Activated CD4-positive, CD25-positive, alpha-beta regulatory T cell treated with anti-CD3 and anti-CD28 coated beads, Interleukin-2, amount 50 U/mL, for 16 hours (primary cell): ENCODE measurements around the gene KCNJ6.

Source experiments
- DNase-seq: peaks from one replicate; pipeline ENCODE4 v3.0.0-alpha.2; 2020; ENCODE audit warnings: low read depth, low spot score

KCNJ6 gene

DNA sequence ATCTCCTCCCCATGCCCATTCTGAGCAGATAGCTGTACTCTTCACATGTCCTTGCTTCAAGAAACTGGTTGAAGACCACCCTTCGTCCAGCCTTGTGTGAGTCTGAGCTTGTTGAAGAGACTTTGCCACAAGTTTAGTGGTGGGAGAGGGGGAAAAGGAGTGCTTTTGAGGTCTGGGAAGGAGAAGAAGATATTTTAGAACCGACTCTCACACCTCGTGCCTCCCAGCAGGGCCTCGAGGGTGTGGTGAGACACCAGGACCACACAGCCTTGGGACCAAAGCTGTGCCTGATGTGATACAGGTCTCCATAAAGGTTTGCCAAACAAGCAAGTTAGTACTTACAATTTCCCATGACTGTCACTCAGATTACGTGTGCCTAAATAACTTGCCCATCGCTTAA is 347.8 kb downstream of the KCNJ6 start:
- DNase-seq: no peak

DNA sequence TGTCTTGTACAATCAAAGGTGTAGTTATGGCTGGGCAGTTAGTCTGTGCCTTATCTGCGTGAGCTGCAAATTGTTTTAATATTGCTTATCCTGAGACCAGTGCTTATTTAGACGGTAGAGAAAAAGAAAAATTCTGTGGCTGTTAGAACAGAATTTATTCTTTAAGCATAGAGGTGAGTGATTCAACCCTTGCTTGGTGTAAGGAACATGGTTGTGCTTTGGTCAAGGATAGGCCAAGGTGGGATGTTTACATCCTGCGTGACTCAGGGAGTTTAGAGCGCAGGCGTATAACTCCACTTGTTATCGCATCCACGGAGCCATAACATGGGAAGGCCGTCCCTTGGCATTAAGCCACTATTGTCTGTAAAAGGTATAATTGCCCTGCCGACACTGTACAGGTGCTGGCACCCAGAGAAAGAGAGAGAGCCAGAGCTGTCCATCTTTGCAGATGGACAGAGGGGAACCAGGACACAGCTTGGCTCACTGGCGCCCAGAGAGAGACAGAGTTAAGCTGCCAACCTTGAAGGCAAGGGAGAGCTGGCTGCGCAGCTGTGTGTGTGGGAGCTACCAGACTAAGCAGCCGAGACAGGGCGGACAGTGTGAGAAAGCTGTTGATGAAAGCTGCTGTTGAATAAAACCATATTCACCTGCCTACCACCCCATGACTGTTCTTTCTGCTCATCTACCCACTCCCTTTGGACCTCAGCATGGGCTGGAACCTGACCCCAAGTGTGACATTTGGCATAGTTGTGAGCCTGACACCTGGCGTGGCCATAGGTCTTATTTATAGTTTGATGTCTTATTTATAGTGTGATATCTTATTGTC is 349.3 kb downstream of the KCNJ6 start:
- DNase-seq: no peak

DNA sequence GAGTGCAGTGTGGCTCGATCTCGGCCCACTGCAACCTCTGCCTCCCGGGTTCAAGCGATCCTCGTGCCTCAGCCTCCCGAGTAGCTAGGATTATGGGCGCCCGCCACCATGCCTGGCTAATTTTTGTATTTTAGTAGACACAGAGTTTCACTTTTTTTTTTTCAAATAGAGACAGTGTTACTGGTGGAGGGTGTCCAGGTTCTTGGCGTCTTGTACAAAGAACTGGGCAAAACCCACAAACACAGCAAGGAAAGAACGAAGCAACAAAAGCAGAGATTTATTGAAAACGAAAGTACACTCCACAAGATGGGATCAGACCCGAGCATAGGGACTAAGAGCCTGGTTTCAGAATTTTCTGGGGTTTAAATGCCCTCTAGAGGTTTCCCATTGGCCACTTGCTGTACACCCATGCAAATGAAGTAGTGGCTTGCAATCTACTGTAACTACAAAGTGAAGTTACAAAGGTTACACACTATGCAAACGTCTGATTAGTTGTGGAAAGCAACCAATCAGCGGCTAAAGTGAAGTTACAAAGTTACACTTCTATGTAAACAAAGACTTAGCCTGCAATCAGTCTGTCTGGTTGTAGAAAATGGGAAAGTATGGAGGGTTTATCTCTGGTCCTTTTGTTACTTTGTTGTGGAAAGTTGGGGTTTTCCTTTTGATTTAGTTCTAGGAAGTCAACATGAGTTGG is 350.6 kb downstream of the KCNJ6 start:
- DNase-seq: no peak

DNA sequence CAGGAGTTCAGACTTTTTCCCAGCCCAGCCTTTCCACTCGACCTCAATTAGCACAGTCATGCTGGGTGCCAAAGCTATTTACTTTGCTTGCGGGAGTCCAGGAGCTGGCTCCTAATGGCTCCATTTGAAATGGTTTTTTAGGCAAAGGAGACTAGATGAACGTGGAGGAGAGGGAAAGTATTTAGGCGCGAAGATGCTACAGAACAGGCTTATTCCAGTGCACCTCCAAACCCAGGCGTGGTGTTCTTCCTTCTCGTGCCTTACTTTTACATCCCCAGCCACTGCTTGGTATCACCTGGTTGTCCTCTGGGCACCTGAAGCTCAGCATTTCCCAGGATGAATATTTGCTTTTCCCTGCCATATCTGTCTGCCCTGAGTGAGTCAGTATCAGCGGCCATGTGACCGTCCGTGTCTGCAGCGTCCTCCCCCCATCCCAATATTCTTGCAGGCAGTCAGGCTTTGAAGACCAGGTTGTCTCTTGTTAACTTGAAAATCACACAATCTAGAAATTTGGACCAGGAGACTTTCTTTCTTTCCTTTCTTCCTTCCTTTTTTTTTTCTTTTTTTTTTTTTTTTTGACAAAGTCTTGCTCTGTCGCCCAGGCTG is 351.2 kb downstream of the KCNJ6 start:
- DNase-seq: no peak

DNA sequence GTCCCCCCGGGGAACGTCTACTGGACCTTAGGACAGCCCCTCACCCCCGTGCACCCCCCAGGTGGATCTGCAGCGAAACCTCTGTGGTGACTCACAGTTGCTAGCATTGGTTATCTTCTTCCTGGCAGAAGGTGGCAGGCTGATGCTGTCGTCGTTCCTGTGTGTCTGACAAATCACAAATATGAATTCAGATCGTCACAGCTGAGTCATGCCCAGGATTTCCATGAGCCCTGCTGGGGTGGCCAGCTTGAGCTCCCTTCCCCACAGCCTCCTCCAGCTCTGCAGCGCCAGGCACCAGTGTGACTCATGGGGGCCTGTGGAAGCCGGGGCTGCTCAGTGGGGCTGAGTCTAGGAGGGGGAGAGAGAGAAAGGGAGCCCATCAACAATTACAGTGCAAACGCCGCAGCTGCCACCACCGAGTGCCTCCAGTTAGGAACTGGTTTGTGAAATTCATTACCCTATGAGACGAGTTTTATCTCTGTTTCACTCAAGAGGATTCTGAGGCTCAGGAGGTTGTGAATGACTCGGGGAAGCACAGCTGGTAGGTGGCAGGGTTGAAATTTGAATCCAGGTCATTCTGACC is 351.8 kb downstream of the KCNJ6 start:
- peak; percentile 65 for DNase-seq

DNA sequence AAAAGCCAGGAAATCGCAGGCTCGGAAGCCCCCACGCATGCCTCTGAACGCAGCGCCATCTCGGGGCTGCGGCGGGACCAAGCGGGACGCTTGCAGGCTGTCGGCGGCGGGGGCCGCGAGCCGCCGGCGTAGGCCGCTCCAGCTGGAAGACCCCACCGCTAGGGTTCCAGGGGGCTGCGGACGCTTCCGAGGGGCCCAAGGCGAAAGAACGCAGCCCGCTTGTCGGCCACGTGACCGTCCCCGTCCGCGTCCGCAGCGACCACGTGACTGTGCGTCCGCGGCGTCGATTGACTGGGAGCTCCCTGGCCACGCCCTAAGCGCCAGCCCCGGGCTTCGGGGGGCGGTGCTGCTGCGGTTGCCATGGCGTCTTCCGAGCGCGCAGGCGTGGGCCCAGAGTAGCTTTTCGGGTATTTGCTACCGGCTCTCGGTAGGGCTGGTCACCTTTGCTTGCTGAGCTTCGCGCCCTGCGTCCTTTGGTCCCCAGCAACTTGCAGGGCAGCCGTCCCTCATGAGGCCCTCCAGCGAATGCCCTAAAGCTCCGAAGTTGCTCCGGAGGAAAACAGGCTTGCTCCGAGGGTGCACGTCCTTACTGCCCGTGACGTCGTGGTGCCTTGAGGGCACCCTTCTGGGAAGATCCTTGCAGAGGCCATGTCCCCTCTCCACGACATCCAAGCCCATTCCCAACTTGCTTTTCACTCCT is 352.5 kb downstream of the KCNJ6 start:
- DNase-seq: peak; percentile 84

DNA sequence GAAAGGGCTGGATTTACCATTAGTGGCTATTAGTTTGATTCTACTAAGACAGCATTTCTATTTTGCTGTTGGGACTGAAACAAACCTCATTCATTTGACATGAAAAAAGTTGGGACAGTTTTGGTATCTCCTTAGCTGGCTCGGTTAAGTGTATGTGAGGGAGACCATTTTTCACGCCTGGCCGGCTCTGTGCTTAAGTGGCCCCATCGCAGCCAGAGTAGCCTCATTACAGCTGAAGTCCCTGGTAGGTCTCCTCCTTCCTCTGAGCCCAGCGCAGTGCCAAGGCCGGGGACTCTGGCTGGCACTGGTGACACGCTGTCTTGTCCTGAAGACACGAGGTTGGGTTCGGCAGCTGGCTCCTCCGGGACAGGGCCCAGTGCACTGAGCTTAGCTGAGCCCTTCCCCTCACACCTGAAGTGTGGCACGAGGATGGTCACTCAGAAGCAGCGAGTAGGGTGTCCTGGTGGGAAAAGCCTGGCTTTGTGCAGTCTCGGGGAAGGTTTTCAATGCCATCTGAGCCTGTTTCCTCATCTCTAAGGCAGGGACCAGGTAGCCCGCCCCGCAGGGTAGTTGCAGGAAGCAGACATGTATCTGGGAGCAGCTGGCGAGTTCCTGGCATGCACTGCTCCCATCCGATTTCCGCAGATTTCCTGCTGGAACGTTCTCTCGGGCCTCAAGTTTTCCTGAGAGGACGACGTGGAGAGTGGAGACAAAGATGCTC is 353.2 kb downstream of the KCNJ6 start:
- DNase-seq: peak; percentile 2

DNA sequence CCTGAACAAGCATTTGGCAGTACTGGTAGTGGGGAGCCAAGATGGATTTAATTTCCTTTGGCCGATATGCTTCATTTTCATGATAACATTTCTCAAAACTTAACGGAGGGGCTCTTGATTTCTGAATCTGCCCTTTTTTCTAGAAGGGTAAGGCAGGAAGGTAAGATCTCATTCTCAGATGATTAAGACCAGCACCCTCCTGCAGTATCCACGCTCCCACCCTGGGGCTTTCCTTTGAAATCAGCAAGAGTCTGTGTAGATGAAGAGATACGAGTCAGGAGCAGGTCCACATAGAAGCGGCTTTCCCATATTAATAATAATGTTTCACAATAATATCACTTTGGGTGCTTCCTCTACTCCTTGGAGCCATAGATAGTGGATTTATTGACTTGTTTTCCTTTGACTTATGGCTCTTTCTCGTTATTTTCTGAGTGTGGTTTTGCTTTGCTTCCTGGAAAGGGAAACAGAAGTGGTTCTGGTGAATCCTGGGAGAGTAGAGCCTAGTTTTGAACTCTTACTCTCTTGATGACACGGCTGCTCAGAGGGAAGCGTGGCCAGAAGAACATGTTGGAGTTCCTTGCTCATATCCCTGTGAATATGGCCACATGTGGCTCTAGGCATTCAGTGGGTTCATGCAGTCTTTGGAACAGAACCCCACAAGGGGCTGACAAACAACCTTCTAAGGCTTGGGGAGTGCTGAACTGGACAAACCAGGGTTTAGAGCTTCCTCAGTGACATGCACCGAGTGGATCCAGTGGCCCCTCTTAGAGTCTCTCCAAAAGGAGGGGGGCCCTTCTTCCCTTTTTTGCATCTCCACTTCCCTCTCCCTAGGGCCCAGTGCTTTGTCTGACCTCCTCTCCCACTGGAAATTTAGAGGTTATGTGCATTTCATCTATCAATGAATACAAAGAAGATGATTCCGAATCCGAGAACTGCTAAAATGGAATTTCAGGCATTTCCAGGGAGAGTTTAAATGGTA is 354.0 kb downstream of the KCNJ6 start:
- no peak for DNase-seq

DNA sequence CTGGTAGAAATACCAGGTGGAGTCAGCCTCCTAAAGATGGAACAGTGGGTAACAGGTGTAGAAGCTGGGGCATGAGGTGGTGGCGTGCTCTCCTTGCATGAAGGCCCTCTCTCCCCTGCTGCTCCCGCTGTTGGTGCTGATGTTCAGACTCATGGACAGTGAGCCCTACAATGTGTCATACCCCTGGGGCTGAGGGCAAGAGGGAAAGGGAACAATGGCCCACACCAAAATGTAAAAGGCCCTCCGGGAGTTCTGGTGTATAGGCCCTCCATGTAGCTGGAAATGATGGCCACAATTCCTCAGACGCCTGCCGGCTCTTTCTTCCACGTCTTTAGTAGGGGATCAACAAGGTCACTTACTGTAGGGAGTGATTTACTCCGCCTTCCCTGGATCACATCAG is 354.8 kb downstream of the KCNJ6 start:
- DNase-seq: no peak

DNA sequence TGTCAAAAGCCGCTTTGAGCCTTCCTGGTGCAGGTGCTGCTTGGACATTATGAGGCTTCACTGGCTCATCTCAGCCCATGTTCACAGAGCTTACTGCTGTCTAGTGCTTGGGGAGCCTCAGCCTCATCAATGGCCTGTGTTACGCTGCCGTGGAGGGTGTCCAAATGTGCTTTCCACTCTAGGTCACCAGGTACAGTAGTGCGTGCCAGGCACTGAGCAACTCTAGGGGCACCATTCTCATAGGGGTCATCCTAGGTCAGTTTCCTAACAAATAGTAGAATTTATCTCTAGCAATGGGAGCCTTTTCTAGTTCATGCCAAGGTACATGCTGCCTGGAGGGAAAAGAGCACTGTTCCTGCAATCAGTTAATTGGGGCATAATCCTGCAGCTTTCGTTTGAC is 355.9 kb downstream of the KCNJ6 start:
- DNase-seq: no peak

DNA sequence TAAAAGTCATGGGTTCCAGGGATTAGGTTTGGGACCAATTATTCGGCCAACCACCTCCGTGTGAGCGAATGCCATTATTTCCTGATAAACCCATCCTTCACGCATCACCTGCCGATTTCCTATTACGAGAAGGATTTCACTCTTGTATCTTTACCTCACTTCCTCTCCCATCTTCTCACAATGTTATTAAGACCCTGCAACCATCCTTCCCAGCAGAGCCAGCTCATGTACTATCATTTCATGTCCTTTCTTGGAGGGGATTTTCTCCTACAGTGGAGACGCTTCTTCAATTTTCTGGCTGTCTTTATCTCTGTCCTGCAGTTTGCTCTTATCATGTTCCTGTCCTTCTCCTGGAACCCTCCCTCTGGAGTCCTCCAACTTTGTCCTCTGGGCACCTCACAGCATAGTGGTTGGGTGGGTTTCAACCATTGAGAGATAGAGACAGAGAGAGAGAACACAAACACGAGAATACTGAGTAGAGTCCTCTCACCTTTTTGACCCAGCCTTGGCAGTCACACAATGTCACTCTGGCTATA is 357.5 kb downstream of the KCNJ6 start:
- no peak for DNase-seq
